BE2C (cell line): ENCODE results near the gene CYP2S1.
A peak's percentile ranks its signal among the peaks of the same experiment; 100 is the strongest.
"Not testable (repeated sequence)": the region's sequence is repeated elsewhere in the genome, so short reads cannot be mapped to it uniquely, and the experiment has no call there.

Experiments
- DNase-seq: peaks from one replicate; pipeline ENCODE4 v3.0.0-alpha.2; 2020
- H3K27me3 ChIP-seq: fragments of 250-450 bp; sonication (Bioruptor Pico); 2 replicates; pipeline ENCODE4 v1.5.1; 2020; ENCODE audit warnings: mild to moderate bottlenecking
- H3K36me3 ChIP-seq: fragments of 250-450 bp; sonication (Bioruptor Pico); 2 replicates; pipeline ENCODE4 v1.5.1; 2020; ENCODE audit warnings: mild to moderate bottlenecking
- H3K4me1 ChIP-seq: fragments of 250-450 bp; sonication (Bioruptor Pico); 2 replicates; pipeline ENCODE4 v1.5.1; 2020
- H3K4me3 ChIP-seq: 2 replicates; pipeline ENCODE4 v1.5.1; 2011; ENCODE audit warnings: low read depth, low read length
- H3K9me3 ChIP-seq: fragments of 250-450 bp; sonication (Bioruptor Pico); 2 replicates; pipeline ENCODE4 v1.5.1; 2020
- TF ChIP-seq, protein P1 (sequence below): IDR thresholded peaks from 2 replicates; pipeline ENCODE4 v1.5.1; 2012; ENCODE audit warnings: mild to moderate bottlenecking, low read depth, low read length

The CYP2S1 gene

DNA sequence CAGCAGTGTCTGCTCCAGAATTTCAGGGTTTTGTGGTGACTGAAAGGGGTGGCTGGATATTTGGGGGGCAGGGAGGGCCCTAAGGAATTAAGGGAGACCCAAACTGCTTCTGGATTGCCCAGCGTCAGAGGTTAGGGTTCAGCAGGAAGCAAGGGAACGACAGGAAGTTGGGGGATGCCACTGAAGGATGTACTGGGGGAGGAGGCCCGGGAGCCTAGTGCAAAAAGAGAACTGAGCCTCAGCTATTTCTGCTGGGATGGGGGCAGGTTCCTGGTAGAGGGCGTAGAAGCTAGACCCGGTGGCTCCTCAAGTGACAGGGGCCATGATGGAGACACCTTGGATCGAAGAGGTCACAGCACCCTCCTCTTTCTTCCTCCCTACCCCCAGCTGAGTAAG lies 1.1 kb downstream of the CYP2S1 start:
- TF ChIP-seq, protein P1, sequence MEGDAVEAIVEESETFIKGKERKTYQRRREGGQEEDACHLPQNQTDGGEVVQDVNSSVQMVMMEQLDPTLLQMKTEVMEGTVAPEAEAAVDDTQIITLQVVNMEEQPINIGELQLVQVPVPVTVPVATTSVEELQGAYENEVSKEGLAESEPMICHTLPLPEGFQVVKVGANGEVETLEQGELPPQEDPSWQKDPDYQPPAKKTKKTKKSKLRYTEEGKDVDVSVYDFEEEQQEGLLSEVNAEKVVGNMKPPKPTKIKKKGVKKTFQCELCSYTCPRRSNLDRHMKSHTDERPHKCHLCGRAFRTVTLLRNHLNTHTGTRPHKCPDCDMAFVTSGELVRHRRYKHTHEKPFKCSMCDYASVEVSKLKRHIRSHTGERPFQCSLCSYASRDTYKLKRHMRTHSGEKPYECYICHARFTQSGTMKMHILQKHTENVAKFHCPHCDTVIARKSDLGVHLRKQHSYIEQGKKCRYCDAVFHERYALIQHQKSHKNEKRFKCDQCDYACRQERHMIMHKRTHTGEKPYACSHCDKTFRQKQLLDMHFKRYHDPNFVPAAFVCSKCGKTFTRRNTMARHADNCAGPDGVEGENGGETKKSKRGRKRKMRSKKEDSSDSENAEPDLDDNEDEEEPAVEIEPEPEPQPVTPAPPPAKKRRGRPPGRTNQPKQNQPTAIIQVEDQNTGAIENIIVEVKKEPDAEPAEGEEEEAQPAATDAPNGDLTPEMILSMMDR = no peak
- no peak for DNase-seq
- Histone ChIP-seq H3K36me3 (no peaks in the 10 kb centered on the region), H3K4me3 (no peak overlapping the region), H3K27me3 (peaks cover 46% of the 10 kb centered on the region), H3K4me1 (no peaks in the 10 kb centered on the region), H3K9me3 (no peaks in the 10 kb centered on the region)

DNA sequence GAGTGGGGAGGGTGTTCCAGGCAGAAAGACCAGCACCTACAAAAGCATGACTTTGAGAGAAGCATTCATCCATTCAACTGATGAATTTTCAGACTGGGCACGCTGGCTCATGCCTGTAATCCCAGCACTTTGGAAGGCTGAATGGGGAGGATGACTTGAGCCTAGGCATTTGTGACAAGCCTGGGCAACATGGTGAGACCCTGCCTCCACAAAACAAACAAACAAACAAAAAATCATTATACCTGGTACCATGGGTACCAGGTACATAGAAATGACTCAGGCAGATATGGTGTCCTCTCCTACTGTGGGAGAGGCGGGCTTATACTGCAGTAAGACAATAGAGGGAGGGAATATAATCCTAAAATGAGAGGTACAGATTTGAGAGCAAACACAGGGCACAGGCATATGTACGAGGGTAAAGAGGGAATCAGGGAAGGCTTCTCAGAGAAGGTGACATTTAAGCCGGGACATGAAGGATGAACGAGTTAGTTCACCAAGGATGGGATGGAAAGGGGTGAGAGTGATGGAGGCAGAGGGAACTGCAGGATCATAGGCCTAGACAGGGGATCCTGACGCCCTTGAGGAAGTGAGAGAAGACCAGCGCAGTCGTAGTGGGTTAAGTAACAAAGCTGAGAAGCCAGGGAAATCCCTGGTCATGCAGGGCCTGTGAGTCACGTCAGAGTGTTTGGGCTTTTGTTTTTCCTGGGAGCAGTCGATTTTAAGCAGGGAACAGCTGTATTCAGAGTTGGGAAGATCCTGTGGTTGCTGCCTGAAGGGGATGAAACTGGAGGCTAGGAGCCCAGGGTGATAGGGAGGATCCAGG lies 2.9 kb downstream of the CYP2S1 start:
- H3K4me3 ChIP-seq = no peak overlapping the region
- no peaks in the 10 kb centered on the region for H3K9me3 ChIP-seq
- no peak for DNase-seq
- no peaks in the 10 kb centered on the region for H3K36me3 ChIP-seq
- peaks cover 51% of the 10 kb centered on the region for H3K27me3 ChIP-seq
- TF ChIP-seq, protein P1 = no peak
- H3K4me1 ChIP-seq = no peaks in the 10 kb centered on the region

DNA sequence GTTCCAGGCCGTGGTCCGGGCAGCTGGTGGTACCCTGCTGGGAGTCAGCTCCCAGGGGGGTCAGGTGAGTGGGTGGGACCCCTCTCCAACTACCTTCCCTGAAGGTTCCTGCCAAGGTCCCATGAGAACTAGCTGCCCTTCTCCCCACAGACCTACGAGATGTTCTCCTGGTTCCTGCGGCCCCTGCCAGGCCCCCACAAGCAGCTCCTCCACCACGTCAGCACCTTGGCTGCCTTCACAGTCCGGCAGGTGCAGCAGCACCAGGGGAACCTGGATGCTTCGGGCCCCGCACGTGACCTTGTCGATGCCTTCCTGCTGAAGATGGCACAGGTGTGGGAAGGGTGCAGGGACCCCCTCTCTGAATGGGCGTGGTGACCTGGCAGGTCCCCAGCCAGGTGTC lies 5.5 kb downstream of the CYP2S1 start:
- DNase-seq = no peak
- H3K4me1 ChIP-seq = no peaks in the 10 kb centered on the region
- H3K9me3 ChIP-seq = no peaks in the 10 kb centered on the region
- H3K4me3 ChIP-seq = no peak overlapping the region
- H3K36me3 ChIP-seq = no peaks in the 10 kb centered on the region
- TF ChIP-seq, protein P1 = no peak
- H3K27me3 ChIP-seq = peaks cover 26% of the 10 kb centered on the region

DNA sequence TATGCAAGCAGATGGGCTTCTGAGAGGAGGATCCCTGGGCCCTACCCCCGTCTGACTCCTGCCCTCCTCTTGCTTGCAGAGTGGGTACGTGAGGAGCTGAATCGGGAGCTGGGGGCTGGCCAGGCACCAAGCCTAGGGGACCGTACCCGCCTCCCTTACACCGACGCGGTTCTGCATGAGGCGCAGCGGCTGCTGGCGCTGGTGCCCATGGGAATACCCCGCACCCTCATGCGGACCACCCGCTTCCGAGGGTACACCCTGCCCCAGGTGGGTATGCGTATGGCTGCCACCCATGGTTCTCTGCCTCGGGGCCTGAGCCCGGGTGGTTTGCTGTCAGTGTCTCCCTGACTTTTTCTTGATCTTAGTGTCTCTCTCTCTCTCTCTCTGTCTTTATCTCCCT lies 10.4 kb downstream of the CYP2S1 start:
- TF ChIP-seq, protein P1 = no peak
- no peak for DNase-seq
- H3K4me1 ChIP-seq = no peaks in the 10 kb centered on the region
- no peak overlapping the region for H3K4me3 ChIP-seq
- no peaks in the 10 kb centered on the region for H3K9me3 ChIP-seq
- H3K36me3 ChIP-seq = no peaks in the 10 kb centered on the region
- peaks cover 16% of the 10 kb centered on the region for H3K27me3 ChIP-seq

DNA sequence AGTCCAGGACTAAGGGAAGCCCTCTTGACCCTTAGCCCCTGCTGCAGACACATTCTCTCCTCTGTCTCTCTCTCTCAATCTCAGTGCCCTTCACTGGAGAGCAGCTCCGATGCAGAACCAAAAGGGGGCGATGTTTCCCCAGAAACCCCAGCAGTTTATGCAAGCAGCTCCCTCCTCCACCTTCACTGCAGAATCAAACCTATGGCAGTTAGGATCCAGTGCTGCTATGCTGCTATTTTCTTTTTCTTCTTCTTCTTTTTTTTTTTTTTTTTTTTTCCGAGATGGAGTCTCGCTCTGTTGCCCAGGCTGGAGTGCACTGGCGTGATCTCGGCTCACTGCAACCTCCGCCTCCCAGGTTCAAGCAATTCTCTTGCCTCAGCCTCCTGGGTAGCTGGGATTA lies 11.3 kb downstream of the CYP2S1 start:
- DNase-seq = peak; percentile 80

DNA sequence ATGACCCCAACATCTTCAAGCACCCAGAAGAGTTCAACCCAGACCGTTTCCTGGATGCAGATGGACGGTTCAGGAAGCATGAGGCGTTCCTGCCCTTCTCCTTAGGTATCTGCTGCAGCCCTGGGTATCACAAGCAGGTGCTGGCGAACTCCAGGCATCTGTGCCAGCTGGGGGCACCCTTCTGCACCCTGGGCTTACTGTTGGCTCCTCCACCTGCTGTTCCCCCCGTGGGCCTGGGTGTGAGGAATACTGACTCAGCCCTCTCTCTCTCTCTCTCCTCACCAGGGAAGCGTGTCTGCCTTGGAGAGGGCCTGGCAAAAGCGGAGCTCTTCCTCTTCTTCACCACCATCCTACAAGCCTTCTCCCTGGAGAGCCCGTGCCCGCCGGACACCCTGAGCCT lies 13.0 kb downstream of the CYP2S1 start:
- 0 out of 2 replicates have a peak, but pooled peaks cover 10% of the 10 kb centered on the region for H3K27me3 ChIP-seq
- no peak overlapping the region for H3K4me3 ChIP-seq
- H3K4me1 ChIP-seq = no peaks in the 10 kb centered on the region

More for the DNA sequence above, 11.3 kb downstream of the CYP2S1 start:
- TF ChIP-seq, protein P1 = peak; percentile 95
- H3K36me3 ChIP-seq, H3K9me3 ChIP-seq, H3K4me3 ChIP-seq, H3K4me1 ChIP-seq: not testable (repeated sequence)
- peaks cover 11% of the 10 kb centered on the region; the same call in 1 of the 2 replicates for H3K27me3 ChIP-seq

More for the DNA sequence above, 13.0 kb downstream of the CYP2S1 start:
- TF ChIP-seq, protein P1 = no peak
- DNase-seq = no peak
- no peaks in the 10 kb centered on the region for H3K9me3 ChIP-seq
- H3K36me3 ChIP-seq = no peaks in the 10 kb centered on the region
